Measurements from ENCODE around the gene BNIP5. TPM values are rescaled to one million over a fixed set of nuclear protein-coding genes. Genes with fewer than 3 reads are reported as not detected.

The BNIP5 gene
- total RNA-seq, 2 donors from 2014 or later = not detected

DNA sequence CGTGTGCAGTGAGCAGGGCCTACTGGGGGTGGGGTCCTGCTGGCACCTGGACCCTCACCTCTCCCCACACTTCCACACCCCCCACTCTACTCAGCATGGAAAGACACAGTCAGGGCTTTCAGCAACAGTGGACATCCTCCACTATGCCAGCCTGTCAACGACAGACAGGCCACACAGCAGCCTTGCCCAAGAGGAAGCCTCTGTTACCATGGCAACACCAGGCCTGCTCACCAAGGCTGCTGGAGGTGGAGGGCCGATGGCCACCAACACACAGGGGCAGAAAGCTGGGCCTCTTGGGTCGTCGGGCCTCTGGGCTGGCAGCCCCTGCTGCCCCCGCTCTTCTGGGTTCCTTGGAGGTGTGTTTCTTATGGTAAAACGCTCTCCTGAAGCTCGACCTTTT is 13.6 kb downstream of the BNIP5 start:
- no peaks in the 10 kb centered on the region for H3K27me3 ChIP-seq (replicated peaks; ENCODE audit: insufficient read depth)
- H3K27ac ChIP-seq = no peak overlapping the region
- DNase-seq (ENCODE audit: low spot score) (no peak), ATAC-seq (ENCODE audit: insufficient number of reproducible peaks, low FRiP score, low read depth) (no peak)
- H3K4me1 ChIP-seq (ENCODE audit: control insufficient read depth in 1 of 2, low read depth in 2 of 2) = no peaks in the 10 kb centered on the region
- no peak overlapping the region for H3K4me3 ChIP-seq
- no peaks in the 10 kb centered on the region for H3K9me3 ChIP-seq
- no peaks in the 10 kb centered on the region for H3K36me3 ChIP-seq
- TF ChIP-seq, protein P1, sequence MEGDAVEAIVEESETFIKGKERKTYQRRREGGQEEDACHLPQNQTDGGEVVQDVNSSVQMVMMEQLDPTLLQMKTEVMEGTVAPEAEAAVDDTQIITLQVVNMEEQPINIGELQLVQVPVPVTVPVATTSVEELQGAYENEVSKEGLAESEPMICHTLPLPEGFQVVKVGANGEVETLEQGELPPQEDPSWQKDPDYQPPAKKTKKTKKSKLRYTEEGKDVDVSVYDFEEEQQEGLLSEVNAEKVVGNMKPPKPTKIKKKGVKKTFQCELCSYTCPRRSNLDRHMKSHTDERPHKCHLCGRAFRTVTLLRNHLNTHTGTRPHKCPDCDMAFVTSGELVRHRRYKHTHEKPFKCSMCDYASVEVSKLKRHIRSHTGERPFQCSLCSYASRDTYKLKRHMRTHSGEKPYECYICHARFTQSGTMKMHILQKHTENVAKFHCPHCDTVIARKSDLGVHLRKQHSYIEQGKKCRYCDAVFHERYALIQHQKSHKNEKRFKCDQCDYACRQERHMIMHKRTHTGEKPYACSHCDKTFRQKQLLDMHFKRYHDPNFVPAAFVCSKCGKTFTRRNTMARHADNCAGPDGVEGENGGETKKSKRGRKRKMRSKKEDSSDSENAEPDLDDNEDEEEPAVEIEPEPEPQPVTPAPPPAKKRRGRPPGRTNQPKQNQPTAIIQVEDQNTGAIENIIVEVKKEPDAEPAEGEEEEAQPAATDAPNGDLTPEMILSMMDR (IDR thresholded peaks at IDR 0.05) = no peak

DNA sequence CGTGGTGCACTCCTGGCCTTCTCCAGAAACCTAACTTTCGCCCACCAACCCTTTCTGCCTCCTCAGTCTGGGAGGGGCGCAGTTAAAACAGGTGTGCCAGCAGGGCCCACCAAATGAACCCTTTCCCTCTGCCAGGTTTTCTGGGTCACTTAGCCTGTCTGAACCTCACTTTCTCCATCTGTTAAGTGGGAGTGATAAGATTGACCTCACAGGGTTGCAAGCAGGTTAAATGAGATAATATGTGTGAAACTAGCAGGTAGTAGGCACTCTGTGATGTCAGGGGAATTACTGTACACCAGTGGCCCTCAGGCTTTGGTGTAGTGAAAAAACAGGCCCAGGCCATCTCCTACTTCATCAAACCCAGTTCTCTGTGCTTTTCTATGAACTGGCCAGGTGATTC is 14.1 kb downstream of the BNIP5 start:
- Histone ChIP-seq H3K36me3 (no peaks in the 10 kb centered on the region), H3K4me1 (ENCODE audit: control insufficient read depth in 1 of 2, low read depth in 2 of 2) (no peaks in the 10 kb centered on the region), H3K27ac (no peak overlapping the region), H3K27me3 (replicated peaks; ENCODE audit: insufficient read depth) (no peaks in the 10 kb centered on the region), H3K9me3 (no peaks in the 10 kb centered on the region), H3K4me3 (no peak overlapping the region)
- no peak for ATAC-seq (ENCODE audit: insufficient number of reproducible peaks, low FRiP score, low read depth)
- TF ChIP-seq, protein P1 (IDR thresholded peaks at IDR 0.05) = no peak
- DNase-seq (ENCODE audit: low spot score) = no peak

DNA sequence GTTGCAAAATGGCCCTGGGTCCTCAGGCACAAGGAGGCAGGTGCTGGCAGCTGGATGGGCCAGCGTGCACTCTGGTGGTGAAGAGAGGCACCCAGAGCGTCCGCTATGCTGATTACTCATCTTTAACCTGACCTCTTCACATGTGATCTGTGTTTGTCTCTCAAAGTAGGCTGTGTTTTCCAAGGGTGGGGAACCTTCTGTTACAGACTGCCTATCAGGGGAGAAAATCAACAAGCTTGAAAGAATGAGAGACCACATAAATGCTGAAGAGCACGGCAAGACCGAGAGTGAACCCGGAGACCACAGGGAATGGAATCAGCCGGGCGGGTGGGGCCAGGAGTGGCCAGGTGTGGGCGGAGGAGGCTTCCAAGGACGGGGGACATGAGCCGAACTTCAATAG is 16.2 kb downstream of the BNIP5 start:
- Histone ChIP-seq H3K27me3 (replicated peaks; ENCODE audit: insufficient read depth) (no peaks in the 10 kb centered on the region), H3K36me3 (no peaks in the 10 kb centered on the region), H3K27ac (no peak overlapping the region), H3K4me3 (no peak overlapping the region), H3K9me3 (no peaks in the 10 kb centered on the region), H3K4me1 (ENCODE audit: control insufficient read depth in 1 of 2, low read depth in 2 of 2) (no peaks in the 10 kb centered on the region)
- DNase-seq (ENCODE audit: low spot score) = no peak
- TF ChIP-seq, protein P1 (IDR thresholded peaks at IDR 0.05) = no peak
- ATAC-seq (ENCODE audit: insufficient number of reproducible peaks, low FRiP score, low read depth) = no peak

DNA sequence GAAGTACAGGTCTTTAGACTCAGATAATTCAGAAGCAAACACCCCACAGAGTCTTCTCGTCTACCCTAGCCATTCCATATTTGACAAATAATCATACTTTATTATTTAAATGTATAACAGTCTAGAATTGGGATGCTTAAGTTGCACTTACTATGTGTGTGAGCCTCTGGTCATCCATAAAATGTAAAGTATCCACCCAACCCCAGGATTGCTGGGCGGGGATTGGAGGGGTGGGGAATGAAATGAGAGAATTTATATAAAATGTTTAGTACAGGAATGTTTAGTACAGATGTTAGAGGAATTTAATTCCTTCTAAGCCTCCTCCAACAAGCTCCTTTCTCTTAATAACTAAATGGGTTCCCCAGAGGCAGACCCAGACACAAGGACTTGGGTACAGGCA is 16.9 kb downstream of the BNIP5 start:
- no peaks in the 10 kb centered on the region for H3K4me1 ChIP-seq (ENCODE audit: control insufficient read depth in 1 of 2, low read depth in 2 of 2)
- TF ChIP-seq, protein P1 (IDR thresholded peaks at IDR 0.05) = no peak
- H3K27me3 ChIP-seq (replicated peaks; ENCODE audit: insufficient read depth) = no peaks in the 10 kb centered on the region
- H3K4me3 ChIP-seq = no peak overlapping the region
- no peak overlapping the region for H3K27ac ChIP-seq
- H3K36me3 ChIP-seq = no peaks in the 10 kb centered on the region
- ATAC-seq (ENCODE audit: insufficient number of reproducible peaks, low FRiP score, low read depth) = no peak
- DNase-seq (ENCODE audit: low spot score) = no peak
- no peaks in the 10 kb centered on the region for H3K9me3 ChIP-seq

DNA sequence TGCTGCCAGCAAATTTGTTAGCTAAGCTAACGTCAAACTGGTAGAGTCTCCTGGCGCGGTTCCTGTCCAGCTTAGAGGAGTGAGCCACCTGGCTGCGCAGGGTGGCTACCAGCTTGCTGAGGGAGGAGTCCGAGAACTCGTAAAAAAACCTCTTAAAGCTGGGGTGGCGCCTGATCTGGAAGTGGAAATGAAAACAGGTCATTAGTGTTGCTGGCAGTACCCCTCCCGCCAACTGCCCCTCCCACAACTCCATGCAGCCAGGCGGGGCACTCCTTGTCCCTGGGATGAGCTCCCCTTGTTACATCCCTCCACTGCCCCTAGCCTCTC is 17.3 kb downstream of the BNIP5 start:
- ATAC-seq (ENCODE audit: insufficient number of reproducible peaks, low FRiP score, low read depth) (no peak), DNase-seq (ENCODE audit: low spot score) (no peak)
- Histone ChIP-seq H3K4me3 (no peak overlapping the region), H3K36me3 (no peaks in the 10 kb centered on the region), H3K4me1 (ENCODE audit: control insufficient read depth in 1 of 2, low read depth in 2 of 2) (no peaks in the 10 kb centered on the region), H3K9me3 (no peaks in the 10 kb centered on the region), H3K27me3 (replicated peaks; ENCODE audit: insufficient read depth) (no peaks in the 10 kb centered on the region), H3K27ac (no peak overlapping the region)
- TF ChIP-seq, protein P1 (IDR thresholded peaks at IDR 0.05) = no peak

Data from thoracic aorta (tissue), 2 donors.